NCI-H1436 (cell line): ENCODE results near the gene NCBP1.
A peak's percentile ranks its signal among the peaks of the same experiment; 100 is the strongest.
"Not testable (repeated sequence)": the region's sequence is repeated elsewhere in the genome, so short reads cannot be mapped to it uniquely, and the experiment has no call there.

Experiments
- DNase-seq: peaks from one replicate; lab custom pipeline; 2025; lab: John Stamatoyannopoulos, UW

Gene NCBP1

GRCh38 chr9:97632985-97633858 lies at the start of gene NCBP1, which contains the start of gene TSTD2:
NCBP1 (plus strand) TSS chr9:97633821; CDS start chr9:97633882, 61 bp downstream.
TSTD2 (minus strand) TSS chr9:97633368; CDS start chr9:97627562, 5,806 bp downstream.
- DNase-seq = peak; percentile 96

- DNase-seq = not testable (repeated sequence)
Observed at GRCh38 chr9:97584778-97585177, 48.8 kb upstream of the NCBP1 start.

GRCh38 chr9:97586909-97587308 lies 46.7 kb upstream of the NCBP1 start:
- DNase-seq = not testable (repeated sequence)

- no peak for DNase-seq
Observed at GRCh38 chr9:97591535-97591934, 42.1 kb upstream of the NCBP1 start.

GRCh38 chr9:97592126-97592525 lies 41.5 kb upstream of the NCBP1 start:
- DNase-seq = no peak

- DNase-seq = peak; percentile 27
Observed at GRCh38 chr9:97593960-97594359, 39.7 kb upstream of the NCBP1 start.

GRCh38 chr9:97594381-97594921 lies 39.2 kb upstream of the NCBP1 start:
- DNase-seq = no peak

GRCh38 chr9:97596906-97597305 lies 36.7 kb upstream of the NCBP1 start:
- no peak for DNase-seq

GRCh38 chr9:97598461-97599288 lies 34.9 kb upstream of the NCBP1 start:
- DNase-seq = peak; percentile 70

- DNase-seq = no peak
Observed at GRCh38 chr9:97599314-97599846, 34.2 kb upstream of the NCBP1 start.

- no peak for DNase-seq
Observed at GRCh38 chr9:97600531-97601227, 32.9 kb upstream of the NCBP1 start.

- no peak for DNase-seq
Observed at GRCh38 chr9:97601228-97601898, 32.3 kb upstream of the NCBP1 start.

- no peak for DNase-seq
Observed at GRCh38 chr9:97602430-97602829, 31.2 kb upstream of the NCBP1 start.

- DNase-seq = no peak
Observed at GRCh38 chr9:97604901-97605645, 28.5 kb upstream of the NCBP1 start.

- peak; percentile 62 for DNase-seq
Observed at GRCh38 chr9:97615439-97616072, 18.1 kb upstream of the NCBP1 start.

- no peak for DNase-seq
Observed at GRCh38 chr9:97617939-97618416, 15.6 kb upstream of the NCBP1 start.

GRCh38 chr9:97620063-97620462 lies 13.6 kb upstream of the NCBP1 start:
- DNase-seq = not testable (repeated sequence)

GRCh38 chr9:97622483-97622882 lies 11.1 kb upstream of the NCBP1 start:
- not testable (repeated sequence) for DNase-seq

GRCh38 chr9:97623946-97624345 lies 9.7 kb upstream of the NCBP1 start:
- no peak for DNase-seq

GRCh38 chr9:97625620-97626019 lies 8.0 kb upstream of the NCBP1 start:
- no peak for DNase-seq
